Measurements from ENCODE around the gene RNU1-4.
"Not testable (repeated sequence)": the region's sequence is repeated elsewhere in the genome, so short reads cannot be mapped to it uniquely, and the experiment has no call there.

The RNU1-4 gene

GRCh38 chr1:16732254-16732896, 7.9 kb upstream of the RNU1-4 start:
- not testable (repeated sequence) for DNase-seq

- not testable (repeated sequence) for DNase-seq
These were observed 914 bp downstream of the RNU1-4 start for GRCh38 chr1:16741230-16741629.

GRCh38 chr1:16747660-16748059, 7.3 kb downstream of the RNU1-4 start:
- DNase-seq: not testable (repeated sequence)

- not testable (repeated sequence) for DNase-seq
These were observed 8.4 kb downstream of the RNU1-4 start for GRCh38 chr1:16748710-16749109.

GRCh38 chr1:16749910-16750888, 9.9 kb downstream of the RNU1-4 start:
- not testable (repeated sequence) for DNase-seq

GRCh38 chr1:16752770-16753169, 12.5 kb downstream of the RNU1-4 start:
- DNase-seq: not testable (repeated sequence)

- DNase-seq: not testable (repeated sequence)
These were observed 15.1 kb downstream of the RNU1-4 start for GRCh38 chr1:16755385-16755784.

- DNase-seq: not testable (repeated sequence)
These were observed 15.6 kb downstream of the RNU1-4 start for GRCh38 chr1:16755932-16756331.

- DNase-seq: not testable (repeated sequence)
These were observed 17.3 kb downstream of the RNU1-4 start for GRCh38 chr1:16757574-16757973.

- DNase-seq: not testable (repeated sequence)
These were observed 17.7 kb downstream of the RNU1-4 start for GRCh38 chr1:16758060-16758459.

GRCh38 chr1:16759041-16759493, 18.8 kb downstream of the RNU1-4 start:
- not testable (repeated sequence) for DNase-seq

- DNase-seq: not testable (repeated sequence)
These were observed 19.5 kb downstream of the RNU1-4 start for GRCh38 chr1:16759650-16760455.

GRCh38 chr1:16760456-16760765, 20.1 kb downstream of the RNU1-4 start:
- DNase-seq: not testable (repeated sequence)

GRCh38 chr1:16760801-16761200, 20.5 kb downstream of the RNU1-4 start:
- not testable (repeated sequence) for DNase-seq

- not testable (repeated sequence) for DNase-seq
These were observed 24.0 kb downstream of the RNU1-4 start for GRCh38 chr1:16764248-16764819.

GRCh38 chr1:16764820-16765655, 24.7 kb downstream of the RNU1-4 start:
- DNase-seq: not testable (repeated sequence)

- DNase-seq: not testable (repeated sequence)
These were observed 25.7 kb downstream of the RNU1-4 start for GRCh38 chr1:16765731-16766605.

GRCh38 chr1:16766689-16767256, 26.5 kb downstream of the RNU1-4 start:
- DNase-seq: not testable (repeated sequence)

GRCh38 chr1:16770139-16770759, 29.9 kb downstream of the RNU1-4 start:
- DNase-seq: not testable (repeated sequence)

Measured in stimulated activated CD4-positive, alpha-beta T cell treated with anti-CD3 and anti-CD28 coated beads, Interleukin-4, amount 100 ng/mL, for 24 hours (primary cell).